ENCODE measurements around the gene GGA3. TPM values are rescaled to one million over a fixed set of nuclear protein-coding genes. Genes with fewer than 3 reads are reported as not detected.

GGA3 gene
- total RNA-seq, 1 experiment from 2014 or later, result 64.4 TPM

DNA sequence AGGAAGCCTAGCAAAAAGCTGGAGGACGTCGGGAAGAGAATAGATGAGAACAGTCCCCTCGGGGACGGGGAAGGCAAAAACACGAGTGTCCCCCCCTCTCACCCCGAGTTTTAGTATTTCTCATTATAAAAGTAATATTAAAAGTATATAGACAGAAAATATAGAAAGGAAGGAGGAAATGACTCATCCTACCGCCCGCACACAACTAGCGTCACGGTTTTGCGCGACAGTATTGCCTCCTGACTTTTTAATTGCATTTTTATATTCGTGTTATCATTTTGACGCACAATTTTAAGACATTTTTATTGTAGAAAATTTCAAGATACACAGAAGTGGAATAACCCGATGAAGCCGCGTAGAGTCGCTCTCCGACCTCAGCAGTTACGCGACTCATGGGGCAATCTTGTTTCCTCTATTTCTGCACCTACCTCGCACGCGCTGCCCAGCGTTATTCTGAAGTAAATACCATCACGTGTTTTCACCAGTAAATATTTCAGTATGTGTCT is 28.5 kb upstream of the GGA3 start:
- peak overlapping the region; percentile 92 for H3K27ac Mint-ChIP-seq (ENCODE audit: unreplicated experiment)
- TSS peak; percentile 72 for BruUV-seq (replicated peaks)
- peaks cover 28% of the 10 kb centered on the region for H3K36me3 Mint-ChIP-seq (ENCODE audit: insufficient read depth, unreplicated experiment)
- no peak for TF ChIP-seq CTCF (IDR thresholded peaks at IDR 0.05; ENCODE audit: unreplicated experiment)
- peak overlapping the region; percentile 90 for H3K4me3 Mint-ChIP-seq (ENCODE audit: low read depth, unreplicated experiment)
- intact Hi-C loops (cut with micrococcal nuclease; ENCODE audit: unreplicated experiment), result loop anchor here (1.0 kb wide), 1 partner anchor 46 kb away; no protein-coding TSS in a partner anchor
- CTCF ChIA-PET, result interaction anchor here (0.6 to 2.1 kb wide), 11 partner anchors 10 to 303 kb away, joined by 3 to 32 read pairs (median 4); partner anchors contain the start of genes GRB2, MIF4GD, MRPL58 and TMEM94
- peaks cover 9% of the 10 kb centered on the region for H3K4me1 Mint-ChIP-seq (ENCODE audit: low read depth, unreplicated experiment)
- peak; percentile 31 for DNase-seq
- H3K9me3 Mint-ChIP-seq (ENCODE audit: low read depth, unreplicated experiment), result no peaks in the 10 kb centered on the region
- H3K27me3 Mint-ChIP-seq (ENCODE audit: unreplicated experiment), result no peaks in the 10 kb centered on the region

- CTCF ChIA-PET, result interaction anchor here (0.6 to 2.1 kb wide), 15 partner anchors 9 to 304 kb away, joined by 3 to 32 read pairs (median 4); partner anchors contain the start of genes GRB2, MIF4GD, MRPL58 and TMEM94
- H3K27ac Mint-ChIP-seq (ENCODE audit: unreplicated experiment), result peak within 1 kb of the TSS; percentile 92
- no peaks in the 10 kb centered on the region for H3K27me3 Mint-ChIP-seq (ENCODE audit: unreplicated experiment)
- H3K36me3 Mint-ChIP-seq (ENCODE audit: insufficient read depth, unreplicated experiment), result peaks cover 28% of the 10 kb centered on the region
- peaks cover 9% of the 10 kb centered on the region for H3K4me1 Mint-ChIP-seq (ENCODE audit: low read depth, unreplicated experiment)
- peak; percentile 97 for DNase-seq
- TF ChIP-seq CTCF (IDR thresholded peaks at IDR 0.05; ENCODE audit: unreplicated experiment), result no peak
- no TSS peak for BruUV-seq (replicated peaks)
- intact Hi-C loops (cut with micrococcal nuclease; ENCODE audit: unreplicated experiment), result no loop called here
- H3K4me3 Mint-ChIP-seq (ENCODE audit: low read depth, unreplicated experiment), result peak within 1 kb of the TSS; percentile 90
- H3K9me3 Mint-ChIP-seq (ENCODE audit: low read depth, unreplicated experiment), result no peaks in the 10 kb centered on the region
These were observed 27.9 kb upstream of the GGA3 start, which contains the start of gene SLC25A19 for GRCh38 chr17:75289115-75289831. SLC25A19 (minus strand) TSS chr17:75289433; CDS start chr17:75286764, 2,669 bp downstream.

DNA sequence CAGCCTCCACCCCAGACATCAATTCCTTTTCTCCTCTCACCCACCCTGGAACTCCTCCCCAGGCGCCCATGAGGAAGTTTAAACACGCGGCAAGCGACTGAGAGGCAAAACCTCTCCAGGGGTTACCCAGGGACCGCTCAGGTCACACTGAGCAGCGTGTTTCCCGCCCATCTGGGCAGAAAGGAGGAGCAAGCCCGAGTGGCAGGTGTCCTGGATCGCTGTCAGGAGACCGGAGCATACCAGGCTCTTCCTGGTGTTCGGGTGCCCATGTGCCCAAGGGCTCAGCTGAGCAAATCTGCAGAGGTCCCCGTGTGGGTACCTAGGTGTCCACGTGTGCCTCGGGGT is 27.3 kb upstream of the GGA3 start:
- TF ChIP-seq CTCF (IDR thresholded peaks at IDR 0.05; ENCODE audit: unreplicated experiment), result no peak
- Mint-ChIP-seq H3K36me3 (ENCODE audit: insufficient read depth, unreplicated experiment) (peaks cover 28% of the 10 kb centered on the region), H3K4me1 (ENCODE audit: low read depth, unreplicated experiment) (peaks cover 9% of the 10 kb centered on the region), H3K9me3 (ENCODE audit: low read depth, unreplicated experiment) (no peaks in the 10 kb centered on the region), H3K27ac (ENCODE audit: unreplicated experiment) (peak overlapping the region; percentile 92), H3K27me3 (ENCODE audit: unreplicated experiment) (no peaks in the 10 kb centered on the region), H3K4me3 (ENCODE audit: low read depth, unreplicated experiment) (peak overlapping the region; percentile 90)
- BruUV-seq (replicated peaks), result no TSS peak
- intact Hi-C loops (cut with micrococcal nuclease; ENCODE audit: unreplicated experiment), result no loop called here
- peak; percentile 49 for DNase-seq
- CTCF ChIA-PET, result interaction anchor here (0.6 to 2.1 kb wide), 12 partner anchors 11 to 167 kb away, joined by 3 to 32 read pairs (median 4); partner anchors contain the start of genes GRB2, MIF4GD and TMEM94

DNA sequence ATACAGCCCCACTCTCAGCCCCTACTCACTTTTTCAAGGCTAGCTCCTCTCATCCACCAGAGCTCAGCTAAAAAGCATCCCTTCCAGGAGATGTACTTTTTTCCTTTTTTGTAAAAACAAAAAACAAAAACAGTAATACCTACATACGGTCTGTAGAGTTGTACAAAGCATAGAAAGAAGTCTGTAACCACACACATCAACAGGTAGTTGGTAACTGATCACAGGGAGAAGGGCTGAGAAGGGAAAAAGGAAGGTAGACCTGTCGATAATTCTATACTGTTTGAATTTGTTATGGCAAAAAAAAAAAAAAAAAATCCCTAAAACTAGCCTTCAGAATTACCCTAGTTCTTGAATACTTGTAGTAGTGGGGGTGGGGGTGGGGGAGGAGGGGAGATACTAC is 27.0 kb upstream of the GGA3 start:
- Mint-ChIP-seq H3K36me3 (ENCODE audit: insufficient read depth, unreplicated experiment) (peaks cover 32% of the 10 kb centered on the region), H3K4me3 (ENCODE audit: low read depth, unreplicated experiment) (peak overlapping the region; percentile 90), H3K4me1 (ENCODE audit: low read depth, unreplicated experiment) (peaks cover 9% of the 10 kb centered on the region), H3K27ac (ENCODE audit: unreplicated experiment) (peak overlapping the region; percentile 11), H3K9me3 (ENCODE audit: low read depth, unreplicated experiment) (no peaks in the 10 kb centered on the region), H3K27me3 (ENCODE audit: unreplicated experiment) (no peaks in the 10 kb centered on the region)
- intact Hi-C loops (cut with micrococcal nuclease; ENCODE audit: unreplicated experiment), result no loop called here
- DNase-seq, result no peak
- TF ChIP-seq CTCF (IDR thresholded peaks at IDR 0.05; ENCODE audit: unreplicated experiment), result no peak
- BruUV-seq (replicated peaks), result no TSS peak
- CTCF ChIA-PET, result interaction anchor here (0.5 to 2.1 kb wide), 7 partner anchors 10 to 478 kb away, joined by 3 to 32 read pairs (median 4); partner anchors contain the start of gene MIF4GD
